ENCODE results near the gene CEP41. TPM values are rescaled to one million over a fixed set of nuclear protein-coding genes. Genes with fewer than 3 reads are reported as not detected.

The CEP41 gene
- total RNA-seq, 1 donor from 2014 or later, result 11.3 TPM

- no peak overlapping the region for H3K27ac ChIP-seq
Observed at GRCh38 chr7:130444234-130444633, 3.4 kb upstream of the CEP41 start.

GRCh38 chr7:130442601-130443000, 1.8 kb upstream of the CEP41 start:
- Histone ChIP-seq H3K4me1 (peaks cover 12% of the 10 kb centered on the region), H3K27me3 (no peaks in the 10 kb centered on the region), H3K4me3 (no peak overlapping the region), H3K9me3 (no peaks in the 10 kb centered on the region), H3K36me3 (no peaks in the 10 kb centered on the region), H3K27ac (no peak overlapping the region)
- TF ChIP-seq, protein P1, sequence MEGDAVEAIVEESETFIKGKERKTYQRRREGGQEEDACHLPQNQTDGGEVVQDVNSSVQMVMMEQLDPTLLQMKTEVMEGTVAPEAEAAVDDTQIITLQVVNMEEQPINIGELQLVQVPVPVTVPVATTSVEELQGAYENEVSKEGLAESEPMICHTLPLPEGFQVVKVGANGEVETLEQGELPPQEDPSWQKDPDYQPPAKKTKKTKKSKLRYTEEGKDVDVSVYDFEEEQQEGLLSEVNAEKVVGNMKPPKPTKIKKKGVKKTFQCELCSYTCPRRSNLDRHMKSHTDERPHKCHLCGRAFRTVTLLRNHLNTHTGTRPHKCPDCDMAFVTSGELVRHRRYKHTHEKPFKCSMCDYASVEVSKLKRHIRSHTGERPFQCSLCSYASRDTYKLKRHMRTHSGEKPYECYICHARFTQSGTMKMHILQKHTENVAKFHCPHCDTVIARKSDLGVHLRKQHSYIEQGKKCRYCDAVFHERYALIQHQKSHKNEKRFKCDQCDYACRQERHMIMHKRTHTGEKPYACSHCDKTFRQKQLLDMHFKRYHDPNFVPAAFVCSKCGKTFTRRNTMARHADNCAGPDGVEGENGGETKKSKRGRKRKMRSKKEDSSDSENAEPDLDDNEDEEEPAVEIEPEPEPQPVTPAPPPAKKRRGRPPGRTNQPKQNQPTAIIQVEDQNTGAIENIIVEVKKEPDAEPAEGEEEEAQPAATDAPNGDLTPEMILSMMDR (IDR thresholded peaks at IDR 0.05), result no peak
- no peak for ATAC-seq
- intact Hi-C loops (cut with DNase I), result no loop called here
- no peak for DNase-seq

More at GRCh38 chr7:130444234-130444633, 3.4 kb upstream of the CEP41 start:
- Histone ChIP-seq H3K4me1 (peaks cover 12% of the 10 kb centered on the region), H3K36me3 (no peaks in the 10 kb centered on the region), H3K4me3 (no peak overlapping the region), H3K9me3 (no peaks in the 10 kb centered on the region), H3K27me3 (no peaks in the 10 kb centered on the region)
- TF ChIP-seq, protein P1 (IDR thresholded peaks at IDR 0.05), result no peak
- ATAC-seq, result no peak
- intact Hi-C loops (cut with DNase I), result no loop called here
- no peak for DNase-seq

GRCh38 chr7:130441408-130441869, 623 bp upstream of the CEP41 start:
- TF ChIP-seq, protein P1 (IDR thresholded peaks at IDR 0.05), result no peak
- no peak for ATAC-seq
- intact Hi-C loops (cut with DNase I), result no loop called here
- H3K4me3 ChIP-seq, result peak overlapping the region; percentile 82
- no peaks in the 10 kb centered on the region for H3K36me3 ChIP-seq
- H3K27me3 ChIP-seq, result no peaks in the 10 kb centered on the region
- peaks cover 12% of the 10 kb centered on the region for H3K4me1 ChIP-seq
- peak overlapping the region; percentile 87 for H3K27ac ChIP-seq
- H3K9me3 ChIP-seq, result no peaks in the 10 kb centered on the region
- DNase-seq, result no peak

DNA sequence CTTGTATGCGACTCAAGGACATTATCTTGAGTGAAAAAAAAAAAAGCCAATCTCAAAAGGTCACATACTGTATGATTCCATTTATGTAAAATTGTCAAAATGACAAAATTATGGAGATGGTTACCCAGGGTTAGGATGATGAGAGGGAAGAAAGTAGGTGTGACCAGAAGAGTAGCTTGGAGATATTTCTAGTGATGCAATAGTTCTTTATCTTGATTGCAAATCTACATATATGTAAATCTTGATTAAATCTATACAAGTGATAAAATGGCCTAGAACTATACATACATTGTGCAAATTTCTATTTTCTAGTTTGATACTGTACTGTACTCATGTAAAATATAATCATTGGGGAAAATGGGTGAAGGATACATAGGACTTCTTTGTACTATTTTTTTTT, 4.6 kb downstream of the CEP41 start:
- TF ChIP-seq, protein P1 (IDR thresholded peaks at IDR 0.05), result no peak
- H3K27me3 ChIP-seq, result no peaks in the 10 kb centered on the region
- no peak overlapping the region for H3K27ac ChIP-seq
- ATAC-seq (no peak), DNase-seq (no peak)
- H3K4me1 ChIP-seq, result peaks cover 16% of the 10 kb centered on the region
- intact Hi-C loops (cut with DNase I), result no loop called here
- no peaks in the 10 kb centered on the region for H3K9me3 ChIP-seq
- H3K4me3 ChIP-seq, result no peak overlapping the region
- no peaks in the 10 kb centered on the region for H3K36me3 ChIP-seq

DNA sequence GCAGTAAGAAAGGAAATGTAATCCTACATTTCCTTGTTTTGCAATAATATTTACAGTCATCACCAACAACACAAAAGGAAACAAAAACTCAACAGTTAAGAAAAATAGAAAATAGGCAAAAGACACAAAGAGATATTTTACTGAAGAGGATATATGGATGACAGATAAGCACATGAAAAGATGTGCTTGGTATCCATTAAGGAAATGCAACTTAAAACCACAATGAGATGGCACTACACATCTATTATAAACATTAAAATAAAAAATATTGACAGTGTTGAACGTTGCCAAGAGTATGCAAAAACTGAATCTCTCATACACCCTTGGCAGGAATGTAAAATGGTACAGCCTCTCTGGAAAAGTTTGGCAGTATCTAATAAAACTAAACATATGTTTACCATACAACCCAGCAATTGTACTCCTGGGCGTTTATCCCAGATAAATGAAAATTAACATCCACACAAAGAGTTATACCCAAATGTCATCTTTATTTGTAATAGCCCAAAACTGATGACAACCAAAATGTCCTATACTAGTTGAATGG, 5.4 kb downstream of the CEP41 start:
- no peaks in the 10 kb centered on the region for H3K27me3 ChIP-seq
- no peaks in the 10 kb centered on the region for H3K9me3 ChIP-seq
- peaks cover 25% of the 10 kb centered on the region for H3K4me1 ChIP-seq
- intact Hi-C loops (cut with DNase I), result no loop called here
- TF ChIP-seq, protein P1 (IDR thresholded peaks at IDR 0.05), result no peak
- DNase-seq (no peak), ATAC-seq (no peak)
- no peak overlapping the region for H3K27ac ChIP-seq
- H3K4me3 ChIP-seq, result no peak overlapping the region
- no peaks in the 10 kb centered on the region for H3K36me3 ChIP-seq

- Histone ChIP-seq H3K27me3 (no peaks in the 10 kb centered on the region), H3K4me1 (peaks cover 26% of the 10 kb centered on the region), H3K27ac (peak overlapping the region; percentile 4), H3K9me3 (no peaks in the 10 kb centered on the region), H3K4me3 (no peak overlapping the region), H3K36me3 (no peaks in the 10 kb centered on the region)
- ATAC-seq, result no peak
- no peak for DNase-seq
- intact Hi-C loops (cut with DNase I), result no loop called here
- TF ChIP-seq, protein P1 (IDR thresholded peaks at IDR 0.05), result no peak
Observed at GRCh38 chr7:130433301-130433700, 7.5 kb downstream of the CEP41 start.
